ENCODE results near the gene RNF144A. TPM values are rescaled to one million over a fixed set of nuclear protein-coding genes. Genes with fewer than 3 reads are reported as not detected.

The RNF144A gene
- total RNA-seq, 1 experiment from 2014 or later, result 10.6 TPM

- Histone ChIP-seq H3K4me2 (ENCODE audit: insufficient read depth, insufficient read length, low read length) (no peak overlapping the region), H3K4me1 (ENCODE audit: insufficient read depth, low read length) (peaks cover 3% of the 10 kb centered on the region; the same call in 1 of the 2 replicates), H4K20me1 (ENCODE audit: control insufficient read depth, insufficient read depth, insufficient read length) (no peaks in the 10 kb centered on the region), H3K23ac (ENCODE audit: insufficient read length, low read depth, low read length) (no peak overlapping the region), H3K27me3 (ENCODE audit: insufficient read depth, low read length) (no peaks in the 10 kb centered on the region), H2BK12ac (ENCODE audit: insufficient read length, low read depth, low read length) (no peak overlapping the region), H3K79me2 (ENCODE audit: insufficient read depth, low read length) (peaks cover 2% of the 10 kb centered on the region; the same call in 1 of the 2 replicates), H2BK20ac (ENCODE audit: low read depth, low read length, poor library complexity, severe bottlenecking) (no peak overlapping the region), H3K79me1 (ENCODE audit: insufficient read depth, low read depth, low read length, poor library complexity, severe bottlenecking) (no peaks in the 10 kb centered on the region), H3K27ac (ENCODE audit: insufficient read length, low read depth, low read length) (no peak overlapping the region), H3K56ac (ENCODE audit: insufficient read length, low read depth, low read length) (no peak overlapping the region), H3K4ac (ENCODE audit: low read depth, low read length) (no peak overlapping the region), H2AFZ (ENCODE audit: low read length) (no peak overlapping the region), H3K18ac (ENCODE audit: insufficient read length, low read depth, low read length) (no peak overlapping the region), H3K9me3 (ENCODE audit: control insufficient read depth, low read depth, low read length) (no peaks in the 10 kb centered on the region), H3T11ph (ENCODE audit: low read length) (no peak overlapping the region), H4K91ac (ENCODE audit: insufficient read length, low read depth, low read length) (no peak overlapping the region), H2AK5ac (ENCODE audit: insufficient read length, low read length) (no peak overlapping the region), H4K8ac (replicated peaks; ENCODE audit: insufficient read length, low read depth, low read length) (no peak overlapping the region), H2BK120ac (ENCODE audit: low read depth, low read length, poor library complexity, severe bottlenecking) (no peak overlapping the region), H2BK5ac (ENCODE audit: insufficient read length, low read length) (no peak overlapping the region), H4K5ac (ENCODE audit: insufficient read length, low read depth, low read length) (no peak overlapping the region), H3K23me2 (ENCODE audit: insufficient read length, low read depth, low read length, poor library complexity, severe bottlenecking) (peaks cover 3% of the 10 kb centered on the region), H2BK15ac (ENCODE audit: low read depth, low read length) (no peak overlapping the region), H3K14ac (ENCODE audit: insufficient read depth, low read length) (no peak overlapping the region), H3K9ac (ENCODE audit: extremely low read depth, insufficient read length, low read length) (no peak overlapping the region)
- TF ChIP-seq CTCF (conservative IDR thresholded peaks at IDR 0.05), result no peak
- Mint-ChIP-seq H3K27me3 (ENCODE audit: low read depth) (no peaks in the 10 kb centered on the region; the same call in 1 of the 2 replicates), H3K27ac (no peak overlapping the region), H3K4me1 (peaks cover 2 to 12% of the 10 kb centered on the region in 2 experiments), H3K36me3 (ENCODE audit: insufficient read depth in 1 of 3, low read depth in 3 of 3) (peaks cover 17 to 24% (median 23%) of the 10 kb centered on the region in 3 experiments), H3K9me3 (no peaks in the 10 kb centered on the region), H3K4me3 (no peak overlapping the region)
- no peak for DNase-seq
Measured at GRCh38 chr2:6945821-6946220, 28.6 kb downstream of the RNF144A start.

Data from H9 (cell line).